Panc1 (cell line): ENCODE measurements around the gene RIMKLA. TPM values are rescaled to one million over a fixed set of nuclear protein-coding genes. Genes with fewer than 3 reads are reported as not detected.

ENCODE experiments used
- ATAC-seq: fragments of 200-7000 bp; cut with Tn5 transposase; 2 replicates; pipeline ENCODE4 v1.9.1; 2020; ENCODE audit warnings: mild to moderate bottlenecking, moderate library complexity
- BruUV-seq: library from RNA; stranded (reverse); fragments of 400-500 nt; replicated peaks from 2 replicates; lab custom pipeline; 2021; lab: Mats Ljungman, UMichigan
- CTCF ChIA-PET: fragments of 300-600 bp; sonication (Branson Sonifier 250); formaldehyde crosslinking; loops from one replicate; lab custom pipeline; 2022; ENCODE audit warnings: antibody characterized with exemption; lab: Charles Lee
- POLR2A ChIA-PET: fragments of 300-600 bp; sonication (Branson Sonifier 250); formaldehyde crosslinking; loops from one replicate; lab custom pipeline; 2022; ENCODE audit warnings: antibody characterized with exemption; lab: Charles Lee
- DNase-seq: peaks from one replicate; pipeline ENCODE4 v3.0.0-alpha.2; 2010; ENCODE audit warnings: low read depth, low spot score
- H3K27ac ChIP-seq: 2 replicates; pipeline ENCODE4 v1.5.1; 2011; ENCODE audit warnings: mild to moderate bottlenecking, low read length, inconsistent platforms
- H3K27me3 ChIP-seq: fragments of 200-500 bp; sonication (Bioruptor generic); 2 replicates; pipeline ENCODE4 v1.6.0; 2014; ENCODE audit warnings: low read length, inconsistent platforms; ENCODE audit not compliant: control insufficient read depth, insufficient read depth
- H3K36me3 ChIP-seq: fragments of 200-500 bp; sonication (Bioruptor generic); 2 replicates; pipeline ENCODE4 v1.5.1; 2014; ENCODE audit warnings: inconsistent platforms, mild to moderate bottlenecking, low read length, moderate library complexity; ENCODE audit not compliant: control insufficient read depth, insufficient read depth
- H3K4me1 ChIP-seq: 2 replicates; pipeline ENCODE4 v1.5.1; 2011; ENCODE audit warnings: inconsistent platforms, mild to moderate bottlenecking, low read length, moderate library complexity; ENCODE audit not compliant: control insufficient read depth, insufficient read depth
- H3K4me3 ChIP-seq, 2 experiments: 2 replicates each; pipeline ENCODE4 v1.5.1; 2011 to 2012; ENCODE audit warnings: low read depth in 2 of 2, low read length in 2 of 2, mild to moderate bottlenecking in 2 of 2, inconsistent platforms in 1 of 2, moderate library complexity in 1 of 2
- H3K9me3 ChIP-seq: fragments of 200-500 bp; sonication (Bioruptor generic); 2 replicates; pipeline ENCODE4 v1.5.1; 2014; ENCODE audit warnings: low read depth, mild to moderate bottlenecking, inconsistent platforms, low read length, moderate library complexity; ENCODE audit not compliant: control insufficient read depth, insufficient read depth
- POLR2AphosphoS5 ChIP-seq: IDR thresholded peaks from 2 replicates; pipeline ENCODE4 v1.6.1; 2012; ENCODE audit warnings: mild to moderate bottlenecking, low read depth, low read length, moderate library complexity
- SIN3A ChIP-seq: IDR thresholded peaks from 2 replicates; pipeline ENCODE4 v1.6.1; 2012; ENCODE audit warnings: low read depth, mild to moderate bottlenecking, low read length, moderate library complexity, borderline replicate concordance; ENCODE audit not compliant: insufficient read depth
- TCF7L2 ChIP-seq: IDR thresholded peaks from 2 replicates; pipeline ENCODE4 v1.6.1; 2011; ENCODE audit warnings: mild to moderate bottlenecking, low read depth, low read length, inconsistent platforms
- in situ Hi-C: cut with HindIII; loops from 2 replicates; pipeline ENCODE4 v1.10.0; 2016; ENCODE audit warnings: low sequenced_read_pairs, low pct_unique_long_range_greater_than_20kb
- intact Hi-C: fragments of 100-400 bp; cut with micrococcal nuclease; formaldehyde crosslinking; loops from one replicate; pipeline ENCODE4 v1.10.0; 2022; ENCODE audit not compliant: unreplicated experiment
- total RNA-seq: library from RNA; stranded (reverse); gene quantifications from one replicate; pipeline ENCODE4 v1.2.1, GENCODE V29; 2021; ENCODE audit not compliant: unreplicated experiment
- TF ChIP-seq, protein P1 (sequence below): fragments of 450-650 bp; IDR thresholded peaks from 2 replicates; pipeline ENCODE4 v1.5.1; 2017; ENCODE audit warnings: mild to moderate bottlenecking
- TF ChIP-seq, protein P2 (sequence below), 2 experiments: IDR thresholded peaks; 2 replicates each; pipeline ENCODE4 v1.6.1; 2011 to 2012; ENCODE audit warnings: low read depth in 2 of 2, control low read depth in 1 of 2, low read length in 1 of 2, mild to moderate bottlenecking in 1 of 2, moderate library complexity in 1 of 2; ENCODE audit not compliant: insufficient read depth in 1 of 2

The RIMKLA gene
- total RNA-seq, 1 experiment from 2014 or later, result 13.6 TPM

GRCh38 chr1:42427240-42427639 is 46.6 kb downstream of the RIMKLA start:
- no peak for DNase-seq
- no peaks in the 10 kb centered on the region for H3K9me3 ChIP-seq
- no peak for ATAC-seq
- no peaks in the 10 kb centered on the region for H3K27me3 ChIP-seq
- H3K27ac ChIP-seq, result no peak overlapping the region
- no peaks in the 10 kb centered on the region for H3K4me1 ChIP-seq
- H3K36me3 ChIP-seq, result no peaks in the 10 kb centered on the region
- ChIA-PET CTCF (no interaction called here), POLR2A (no interaction called here)
- TF ChIP-seq, protein P1, sequence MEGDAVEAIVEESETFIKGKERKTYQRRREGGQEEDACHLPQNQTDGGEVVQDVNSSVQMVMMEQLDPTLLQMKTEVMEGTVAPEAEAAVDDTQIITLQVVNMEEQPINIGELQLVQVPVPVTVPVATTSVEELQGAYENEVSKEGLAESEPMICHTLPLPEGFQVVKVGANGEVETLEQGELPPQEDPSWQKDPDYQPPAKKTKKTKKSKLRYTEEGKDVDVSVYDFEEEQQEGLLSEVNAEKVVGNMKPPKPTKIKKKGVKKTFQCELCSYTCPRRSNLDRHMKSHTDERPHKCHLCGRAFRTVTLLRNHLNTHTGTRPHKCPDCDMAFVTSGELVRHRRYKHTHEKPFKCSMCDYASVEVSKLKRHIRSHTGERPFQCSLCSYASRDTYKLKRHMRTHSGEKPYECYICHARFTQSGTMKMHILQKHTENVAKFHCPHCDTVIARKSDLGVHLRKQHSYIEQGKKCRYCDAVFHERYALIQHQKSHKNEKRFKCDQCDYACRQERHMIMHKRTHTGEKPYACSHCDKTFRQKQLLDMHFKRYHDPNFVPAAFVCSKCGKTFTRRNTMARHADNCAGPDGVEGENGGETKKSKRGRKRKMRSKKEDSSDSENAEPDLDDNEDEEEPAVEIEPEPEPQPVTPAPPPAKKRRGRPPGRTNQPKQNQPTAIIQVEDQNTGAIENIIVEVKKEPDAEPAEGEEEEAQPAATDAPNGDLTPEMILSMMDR, result no peak
- TF ChIP-seq SIN3A (no peak), TCF7L2 (no peak), POLR2AphosphoS5 (no peak)
- TF ChIP-seq, protein P2, sequence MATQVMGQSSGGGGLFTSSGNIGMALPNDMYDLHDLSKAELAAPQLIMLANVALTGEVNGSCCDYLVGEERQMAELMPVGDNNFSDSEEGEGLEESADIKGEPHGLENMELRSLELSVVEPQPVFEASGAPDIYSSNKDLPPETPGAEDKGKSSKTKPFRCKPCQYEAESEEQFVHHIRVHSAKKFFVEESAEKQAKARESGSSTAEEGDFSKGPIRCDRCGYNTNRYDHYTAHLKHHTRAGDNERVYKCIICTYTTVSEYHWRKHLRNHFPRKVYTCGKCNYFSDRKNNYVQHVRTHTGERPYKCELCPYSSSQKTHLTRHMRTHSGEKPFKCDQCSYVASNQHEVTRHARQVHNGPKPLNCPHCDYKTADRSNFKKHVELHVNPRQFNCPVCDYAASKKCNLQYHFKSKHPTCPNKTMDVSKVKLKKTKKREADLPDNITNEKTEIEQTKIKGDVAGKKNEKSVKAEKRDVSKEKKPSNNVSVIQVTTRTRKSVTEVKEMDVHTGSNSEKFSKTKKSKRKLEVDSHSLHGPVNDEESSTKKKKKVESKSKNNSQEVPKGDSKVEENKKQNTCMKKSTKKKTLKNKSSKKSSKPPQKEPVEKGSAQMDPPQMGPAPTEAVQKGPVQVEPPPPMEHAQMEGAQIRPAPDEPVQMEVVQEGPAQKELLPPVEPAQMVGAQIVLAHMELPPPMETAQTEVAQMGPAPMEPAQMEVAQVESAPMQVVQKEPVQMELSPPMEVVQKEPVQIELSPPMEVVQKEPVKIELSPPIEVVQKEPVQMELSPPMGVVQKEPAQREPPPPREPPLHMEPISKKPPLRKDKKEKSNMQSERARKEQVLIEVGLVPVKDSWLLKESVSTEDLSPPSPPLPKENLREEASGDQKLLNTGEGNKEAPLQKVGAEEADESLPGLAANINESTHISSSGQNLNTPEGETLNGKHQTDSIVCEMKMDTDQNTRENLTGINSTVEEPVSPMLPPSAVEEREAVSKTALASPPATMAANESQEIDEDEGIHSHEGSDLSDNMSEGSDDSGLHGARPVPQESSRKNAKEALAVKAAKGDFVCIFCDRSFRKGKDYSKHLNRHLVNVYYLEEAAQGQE (IDR thresholded peaks at IDR 0.05; ENCODE audit: insufficient read depth in 1 of 2, low read depth in 2 of 2, low read length in 1 of 2), result no peak
- BruUV-seq, result no TSS peak
- intact Hi-C loops (no loop called here), in situ Hi-C loops (no loop called here)
- H3K4me3 ChIP-seq, result no peak overlapping the region

GRCh38 chr1:42429603-42430002 is 49.0 kb downstream of the RIMKLA start:
- ChIA-PET POLR2A (no interaction called here), CTCF (no interaction called here)
- Histone ChIP-seq H3K9me3 (no peaks in the 10 kb centered on the region), H3K36me3 (no peaks in the 10 kb centered on the region), H3K4me3 (no peak overlapping the region), H3K27ac (no peak overlapping the region), H3K27me3 (no peaks in the 10 kb centered on the region), H3K4me1 (no peaks in the 10 kb centered on the region)
- no TSS peak for BruUV-seq
- in situ Hi-C loops, result no loop called here
- DNase-seq (no peak), ATAC-seq (no peak)
- intact Hi-C loops, result no loop called here
- TF ChIP-seq SIN3A, result no peak
- TF ChIP-seq, protein P1, result no peak
- TF ChIP-seq POLR2AphosphoS5, result no peak
- TF ChIP-seq, protein P2 (IDR thresholded peaks at IDR 0.05; ENCODE audit: insufficient read depth in 1 of 2, low read depth in 2 of 2, low read length in 1 of 2), result no peak
- TF ChIP-seq TCF7L2, result no peak
